Dedifferentiated amniotic fluid mesenchymal stem cell (primary cell): Measurements from ENCODE around the gene RPS29.
"Not testable (repeated sequence)": the region's sequence is repeated elsewhere in the genome, so short reads cannot be mapped to it uniquely, and the experiment has no call there.

Source experiments
- DNase-seq: peaks from one replicate; pipeline ENCODE4 v3.0.0-alpha.2; 2016; ENCODE audit errors: extremely low spot score

Gene RPS29

GRCh38 chr14:49585803-49586672, at the start of gene RPS29:
RPS29 (minus strand) TSS chr14:49586380; CDS start chr14:49586346, 34 bp downstream.
- peak; percentile 99 for DNase-seq

DNA sequence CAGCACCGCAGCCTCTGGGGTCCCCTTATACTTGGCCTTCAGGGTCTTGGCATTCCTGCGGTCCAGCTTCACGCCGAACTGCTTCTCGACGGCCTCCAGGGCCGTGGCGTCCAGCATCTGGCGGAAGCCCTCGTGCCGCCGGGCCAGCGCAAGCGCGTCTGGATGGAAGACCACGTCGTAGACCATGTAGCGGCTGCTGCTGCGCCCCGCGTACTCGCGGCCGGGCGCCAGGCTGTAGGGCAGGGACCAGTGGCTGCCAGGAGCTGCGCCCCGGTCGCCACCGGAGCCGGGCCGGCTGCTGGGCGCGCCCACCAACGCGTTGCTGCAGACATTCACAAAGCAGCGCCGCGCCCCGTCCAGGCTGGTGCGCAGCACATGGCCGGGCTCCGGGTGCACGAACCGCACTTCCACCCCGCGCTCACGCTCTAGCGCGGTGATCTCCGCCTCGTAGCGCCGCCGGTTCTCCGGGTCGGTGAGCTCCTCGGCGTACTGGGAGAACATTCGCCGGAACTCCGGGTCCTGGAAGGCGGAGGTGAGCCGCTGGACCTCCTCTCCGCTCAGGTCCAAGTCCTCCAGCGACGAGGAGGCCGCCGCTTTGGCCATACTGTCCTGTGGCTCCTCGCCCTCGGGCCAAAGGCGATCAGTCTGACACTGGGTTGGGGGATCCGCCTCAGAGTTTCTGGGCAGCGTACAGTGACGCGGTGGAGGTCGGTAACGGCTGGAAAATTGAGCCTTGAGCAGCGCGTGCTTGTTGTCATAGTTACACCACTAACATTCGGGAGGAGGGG, 48.6 kb upstream of the RPS29 start, which contains the start of gene DNAAF2:
Gene DNAAF2, minus strand, starts transcription at position 698 of the 788 bp plus-strand sequence. Its CDS starts 95 bp downstream, at position 603.
- peak; percentile 59 for DNase-seq

GRCh38 chr14:49633640-49634546, 47.7 kb upstream of the RPS29 start:
- DNase-seq, result peak; percentile 92

DNA sequence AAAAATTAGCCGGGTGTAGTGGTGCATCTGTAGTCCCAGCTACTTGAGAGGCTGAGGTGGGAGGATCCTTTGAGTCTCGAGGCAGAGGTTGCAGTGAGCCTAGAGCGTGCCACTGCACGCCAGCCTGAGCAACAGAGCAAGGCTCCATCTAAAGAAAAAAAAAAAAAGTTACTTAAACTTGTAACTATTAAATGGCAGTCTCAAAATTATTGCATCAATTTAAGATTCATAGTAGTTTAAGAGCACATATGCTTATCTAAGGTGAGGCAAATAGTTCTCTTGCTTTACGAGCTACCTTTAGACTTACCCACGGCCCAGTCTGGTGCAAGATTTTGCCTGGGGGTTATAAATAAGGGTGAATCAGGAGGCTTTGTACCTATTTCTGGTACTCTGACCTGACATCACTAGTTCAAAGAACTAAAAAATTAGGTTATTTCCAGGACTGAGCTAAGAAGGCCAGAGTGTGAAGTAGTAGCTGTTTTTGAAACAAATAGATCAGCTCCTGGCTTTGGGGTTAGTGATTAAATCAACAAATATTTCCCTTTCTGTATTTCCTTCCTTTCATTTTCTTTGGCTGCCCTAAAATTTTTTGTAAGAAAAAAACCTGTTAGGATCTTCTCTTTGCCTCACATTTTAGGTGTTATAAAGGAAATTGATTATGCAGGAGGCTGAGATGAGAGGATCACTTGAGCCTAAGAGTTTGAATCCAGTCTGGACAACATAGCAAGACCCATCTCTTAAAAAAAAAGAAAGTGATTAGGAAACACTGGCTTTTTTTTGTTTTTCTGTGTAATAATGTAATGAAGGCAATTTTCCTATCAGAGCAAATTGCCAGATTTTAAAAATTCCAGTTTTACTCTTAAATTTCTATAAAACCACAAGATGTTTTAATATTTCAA, 38.0 kb upstream of the RPS29 start:
- DNase-seq, result no peak

DNA sequence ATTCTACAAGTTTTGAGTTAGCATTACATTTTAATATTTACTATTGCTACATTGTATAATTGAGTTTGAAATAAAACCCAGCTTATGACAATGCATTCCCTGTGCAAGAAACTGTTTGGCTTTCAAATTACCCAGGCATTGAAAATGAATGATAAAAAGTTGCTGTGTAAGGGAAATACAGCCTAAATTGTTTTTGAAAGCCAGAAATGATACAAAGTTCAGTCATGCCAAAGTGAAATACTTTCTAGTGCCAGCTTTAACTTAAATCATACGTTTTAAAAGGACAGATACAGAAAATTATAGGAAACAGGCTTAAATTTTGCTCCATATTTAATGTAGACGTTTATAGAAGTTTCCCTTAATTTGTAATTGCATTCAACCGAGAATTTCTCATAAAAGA, 37.2 kb upstream of the RPS29 start:
- no peak for DNase-seq

GRCh38 chr14:49622022-49622607, 35.9 kb upstream of the RPS29 start:
- no peak for DNase-seq

DNA sequence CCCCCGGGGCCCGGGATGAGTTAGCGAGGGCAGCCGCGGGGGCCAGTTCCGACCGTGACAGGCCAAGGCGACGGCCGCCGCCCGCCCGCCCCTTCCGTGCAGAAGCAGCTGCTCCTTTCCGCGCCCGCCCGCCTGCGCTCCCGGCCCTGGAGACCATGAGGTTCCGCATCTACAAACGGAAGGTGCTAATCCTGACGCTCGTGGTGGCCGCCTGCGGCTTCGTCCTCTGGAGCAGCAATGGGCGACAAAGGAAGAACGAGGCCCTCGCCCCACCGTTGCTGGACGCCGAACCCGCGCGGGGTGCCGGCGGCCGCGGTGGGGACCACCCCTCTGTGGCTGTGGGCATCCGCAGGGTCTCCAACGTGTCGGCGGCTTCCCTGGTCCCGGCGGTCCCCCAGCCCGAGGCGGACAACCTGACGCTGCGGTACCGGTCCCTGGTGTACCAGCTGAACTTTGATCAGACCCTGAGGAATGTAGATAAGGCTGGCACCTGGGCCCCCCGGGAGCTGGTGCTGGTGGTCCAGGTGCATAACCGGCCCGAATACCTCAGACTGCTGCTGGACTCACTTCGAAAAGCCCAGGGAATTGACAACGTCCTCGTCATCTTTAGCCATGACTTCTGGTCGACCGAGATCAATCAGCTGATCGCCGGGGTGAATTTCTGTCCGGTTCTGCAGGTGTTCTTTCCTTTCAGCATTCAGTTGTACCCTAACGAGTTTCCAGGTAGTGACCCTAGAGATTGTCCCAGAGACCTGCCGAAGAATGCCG, 35.1 kb upstream of the RPS29 start:
- DNase-seq, result no peak

DNA sequence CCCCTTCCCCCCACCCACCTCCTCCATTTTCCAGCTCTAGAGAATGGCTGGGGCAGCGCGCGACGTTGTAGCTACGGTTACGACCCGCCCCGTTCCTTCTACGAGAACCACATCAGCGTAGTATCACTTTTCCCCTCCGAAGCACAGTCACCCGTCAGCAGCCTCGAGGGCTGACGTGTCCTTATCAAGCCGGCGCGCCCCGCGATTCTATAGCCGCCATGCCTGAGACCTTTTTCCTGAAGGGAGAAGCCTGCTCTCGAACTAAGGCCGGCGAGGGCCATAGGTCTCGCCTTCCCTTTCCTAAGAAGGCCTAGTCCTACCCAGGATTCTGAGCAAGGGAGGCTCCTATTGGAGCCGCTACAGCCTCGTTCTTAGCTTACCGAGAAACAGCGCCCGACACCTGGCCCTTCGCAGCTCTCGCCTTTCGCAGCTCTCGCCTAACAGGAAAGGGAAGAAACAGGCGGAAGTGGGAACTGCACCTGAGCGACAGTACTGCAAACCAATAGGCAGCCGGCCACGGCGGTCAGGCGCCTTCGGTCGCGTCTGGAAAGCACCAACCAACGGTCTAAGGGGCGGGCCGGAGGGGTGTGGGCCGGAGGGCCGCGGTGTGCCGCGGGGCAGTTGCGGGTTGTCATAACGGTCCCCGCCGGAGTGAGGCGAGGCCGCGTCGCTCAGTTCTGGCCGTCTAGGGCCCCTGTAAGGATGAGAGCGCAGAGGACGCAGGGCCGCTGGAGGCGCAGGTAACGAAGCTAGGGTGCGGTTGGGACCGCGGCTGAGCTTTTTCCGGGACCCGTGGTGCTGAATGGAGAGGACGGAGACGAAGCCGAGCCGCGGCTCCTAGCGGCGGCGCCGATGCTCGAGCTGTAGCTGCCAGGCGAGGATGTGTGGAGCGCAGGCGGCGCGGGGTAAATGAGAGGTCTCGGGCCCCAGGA, 34.3 kb upstream of the RPS29 start, which contains the start of the genes MGAT2 and RPL36AL:
Gene MGAT2, plus strand, starts transcription at position 618 of the 932 bp plus-strand sequence. CDS start 470 bp downstream, outside the sequence.
Gene RPL36AL, minus strand, starts transcription at position 445 of the 932 bp plus-strand sequence. CDS start 1,522 bp downstream, outside the sequence.
- DNase-seq, result peak; percentile 99

GRCh38 chr14:49619730-49620129, 33.5 kb upstream of the RPS29 start:
- no peak for DNase-seq

DNA sequence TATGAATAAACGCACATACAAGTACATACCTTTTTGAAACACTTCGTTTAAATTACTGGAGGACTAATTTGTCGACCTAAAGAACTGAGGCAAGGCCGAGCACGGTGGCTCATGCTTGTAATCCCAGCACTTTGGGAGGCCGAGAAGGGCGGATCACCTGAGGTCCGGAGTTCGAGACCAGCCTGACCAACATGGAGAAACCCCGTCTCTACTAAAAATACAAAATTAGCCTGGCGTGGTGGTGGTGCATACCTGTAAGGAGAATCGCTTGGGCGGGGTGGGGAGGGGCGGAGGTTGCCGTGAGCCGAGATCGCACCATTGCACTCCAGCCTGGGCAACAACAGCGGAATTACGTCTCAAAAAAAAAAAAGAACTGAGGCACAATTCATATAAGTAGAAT, 33.1 kb upstream of the RPS29 start:
- DNase-seq, result not testable (repeated sequence)

DNA sequence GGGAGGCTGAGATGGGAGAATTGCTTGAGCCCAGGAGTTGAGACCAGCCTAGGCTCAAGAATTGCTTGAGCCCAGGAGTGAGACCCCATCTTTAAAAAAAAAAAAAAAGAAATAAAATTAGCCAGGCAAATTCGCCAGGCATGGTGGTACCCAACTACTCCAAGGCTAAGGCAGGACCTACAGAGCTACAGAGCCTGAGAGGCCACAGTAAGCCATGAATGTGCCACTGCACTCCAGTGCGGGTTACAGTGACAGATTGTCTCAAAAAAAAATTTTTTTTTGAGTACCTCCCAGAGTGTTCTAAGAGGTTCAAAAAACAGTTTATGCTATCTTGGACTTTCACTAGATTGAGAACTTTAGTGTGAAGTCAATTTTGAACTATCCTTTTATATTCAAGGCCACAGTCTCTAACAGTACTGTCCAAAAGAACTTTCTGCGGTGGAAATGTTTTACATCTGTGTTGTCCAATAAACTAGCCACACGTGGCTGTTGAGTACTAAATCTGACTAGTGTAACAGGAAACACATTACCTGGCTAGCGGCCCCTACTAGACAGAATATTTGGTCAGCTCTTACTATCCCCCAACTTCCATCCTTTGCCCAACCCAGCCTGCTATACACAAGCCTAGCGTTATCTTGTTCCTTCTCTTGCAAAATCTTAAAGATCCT, 31.8 kb upstream of the RPS29 start:
- DNase-seq, result no peak

- DNase-seq, result no peak
Observed at GRCh38 chr14:49615776-49616175, 29.6 kb upstream of the RPS29 start.

DNA sequence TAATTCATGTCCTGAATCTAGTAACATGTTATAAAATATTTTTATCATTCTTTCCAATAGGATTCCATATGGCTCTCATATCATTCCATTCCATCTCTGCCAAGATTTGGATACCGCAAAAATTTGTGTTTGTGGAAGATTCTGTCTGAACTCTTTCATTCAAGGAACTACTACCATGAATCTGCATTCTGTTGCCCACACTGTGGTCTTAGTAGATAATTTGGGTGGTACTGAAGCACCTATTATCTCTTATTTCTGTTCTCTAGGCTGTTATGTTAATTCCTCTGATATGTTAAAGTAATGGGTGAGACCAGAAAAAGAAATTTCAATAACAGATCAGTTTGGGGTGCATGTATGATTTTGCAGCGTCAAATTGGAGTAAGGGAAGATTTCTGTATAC, 28.0 kb upstream of the RPS29 start:
- no peak for DNase-seq

DNA sequence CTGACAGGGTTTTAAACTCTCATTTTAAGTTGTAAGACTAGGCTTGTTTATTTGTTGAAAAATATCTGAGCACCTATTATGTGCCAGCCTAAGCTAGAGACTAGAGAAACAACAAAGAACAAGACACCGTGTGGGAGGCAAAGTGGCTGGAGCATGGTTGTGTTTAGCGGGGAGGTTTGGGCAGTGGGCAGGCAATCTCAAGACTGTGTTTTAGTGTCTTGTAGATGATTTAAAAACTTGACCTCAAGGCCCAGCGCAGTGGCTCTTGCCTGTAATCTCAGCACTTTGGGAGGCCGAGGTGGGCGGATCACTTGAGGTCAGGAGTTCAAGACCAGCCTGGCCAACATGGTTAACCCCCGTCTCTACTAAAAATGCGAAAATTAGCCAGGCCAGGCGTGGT, 26.5 kb upstream of the RPS29 start:
- DNase-seq, result no peak

DNA sequence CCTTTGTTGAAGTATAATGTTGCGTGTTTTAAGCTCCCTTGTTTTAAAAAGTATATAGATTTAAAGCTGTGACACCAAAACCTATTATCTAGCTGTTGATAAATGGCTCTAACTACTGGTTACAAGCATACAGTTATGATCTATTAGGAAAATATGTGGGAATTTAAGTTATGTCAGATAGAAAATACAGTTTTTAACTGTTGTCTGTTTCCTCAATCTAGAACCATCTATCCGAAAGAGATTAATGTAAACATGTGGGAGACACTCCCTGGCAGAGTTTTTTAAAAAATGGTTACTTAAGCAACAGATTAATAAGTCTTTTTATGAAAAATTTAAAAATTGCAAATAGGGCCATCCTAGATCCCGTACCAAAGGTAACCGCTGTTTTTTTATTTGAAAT, 26.1 kb upstream of the RPS29 start:
- no peak for DNase-seq

DNA sequence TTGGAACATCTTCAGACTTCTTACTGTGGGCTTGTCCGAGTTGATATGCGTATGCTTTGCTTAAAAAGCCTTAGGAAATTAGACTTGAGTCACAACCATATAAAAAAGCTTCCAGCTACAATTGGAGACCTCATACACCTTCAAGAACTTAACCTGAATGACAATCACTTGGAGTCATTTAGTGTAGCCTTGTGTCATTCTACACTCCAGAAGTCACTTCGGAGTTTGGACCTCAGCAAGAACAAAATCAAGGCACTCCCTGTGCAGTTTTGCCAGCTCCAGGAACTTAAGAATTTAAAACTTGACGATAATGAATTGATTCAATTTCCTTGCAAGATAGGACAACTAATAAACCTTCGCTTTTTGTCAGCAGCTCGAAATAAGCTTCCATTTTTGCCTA, 21.4 kb upstream of the RPS29 start:
- no peak for DNase-seq

- DNase-seq, result peak; percentile 63
Observed at GRCh38 chr14:49598485-49599300, 12.5 kb upstream of the RPS29 start, which contains the start of gene LRR1. LRR1 (plus strand) TSS chr14:49598940; CDS start chr14:49599021, 81 bp downstream.
